ENCODE results near the gene TRNAU1AP.
"Not testable (repeated sequence)": the region's sequence is repeated elsewhere in the genome, so short reads cannot be mapped to it uniquely, and the experiment has no call there.

Gene TRNAU1AP

GRCh38 chr1:28552758-28553663 lies at the start of gene TRNAU1AP:
TSS of gene TRNAU1AP (plus strand) at chr1:28553085. CDS start at chr1:28553111, 26 bp downstream.
- peak; percentile 95 for DNase-seq

- no peak for DNase-seq
These were observed 49.8 kb upstream of the TRNAU1AP start for GRCh38 chr1:28503117-28503516.

- DNase-seq, result peak; percentile 97
These were observed 47.3 kb upstream of the TRNAU1AP start, which contains the start of gene RCC1 for GRCh38 chr1:28505406-28506187. TSS of gene RCC1 (plus strand) at chr1:28506043. CDS start at chr1:28529867, 23,824 bp downstream.

GRCh38 chr1:28506907-28507246 lies 46.0 kb upstream of the TRNAU1AP start:
- no peak for DNase-seq

- DNase-seq, result no peak
These were observed 45.6 kb upstream of the TRNAU1AP start for GRCh38 chr1:28507247-28507645.

- no peak for DNase-seq
These were observed 45.0 kb upstream of the TRNAU1AP start for GRCh38 chr1:28507646-28508434.

GRCh38 chr1:28508435-28508754 lies 44.5 kb upstream of the TRNAU1AP start:
- no peak for DNase-seq

- DNase-seq, result no peak
These were observed 43.1 kb upstream of the TRNAU1AP start for GRCh38 chr1:28509705-28510272.

- DNase-seq, result no peak
These were observed 42.5 kb upstream of the TRNAU1AP start for GRCh38 chr1:28510273-28510969.

GRCh38 chr1:28510970-28511440 lies 41.9 kb upstream of the TRNAU1AP start:
- DNase-seq, result no peak

GRCh38 chr1:28512058-28512611 lies 40.8 kb upstream of the TRNAU1AP start:
- no peak for DNase-seq

GRCh38 chr1:28514445-28514933 lies 38.4 kb upstream of the TRNAU1AP start:
- not testable (repeated sequence) for DNase-seq

- no peak for DNase-seq
These were observed 36.3 kb upstream of the TRNAU1AP start for GRCh38 chr1:28516518-28516956.

GRCh38 chr1:28517649-28517999 lies 35.3 kb upstream of the TRNAU1AP start:
- DNase-seq, result no peak

- DNase-seq, result peak; percentile 78
These were observed 34.7 kb upstream of the TRNAU1AP start for GRCh38 chr1:28518000-28518744.

- DNase-seq, result peak; percentile 17
These were observed 34.0 kb upstream of the TRNAU1AP start for GRCh38 chr1:28518745-28519341.

- DNase-seq, result no peak
These were observed 32.7 kb upstream of the TRNAU1AP start for GRCh38 chr1:28519946-28520725.

- DNase-seq, result not testable (repeated sequence)
These were observed 32.1 kb upstream of the TRNAU1AP start for GRCh38 chr1:28520796-28521195.

- no peak for DNase-seq
These were observed 31.3 kb upstream of the TRNAU1AP start for GRCh38 chr1:28521502-28522164.

Data from DMS79 treated with DMSO at 0.1 percent for 48 hours (cell line).